GM12878 (cell line): Measurements from ENCODE around the gene UBTF. TPM values are rescaled to one million over a fixed set of nuclear protein-coding genes. Genes with fewer than 3 reads are reported as not detected.

Source experiments
- CEBPB ChIP-seq, 2 experiments: fragments of 150-350 bp in 1 of 2; IDR thresholded peaks; 2 replicates each; pipeline ENCODE4 v1.6.1; 2012 to 2014; ENCODE audit warnings: low read depth in 2 of 2, low read length in 2 of 2, borderline replicate concordance in 1 of 2, inconsistent platforms in 1 of 2
- CHD1 ChIP-seq: IDR thresholded peaks from 2 replicates; pipeline ENCODE4 v1.6.1; 2012; ENCODE audit warnings: low read depth, low read length, improper control_type of control experiment
- E4F1 ChIP-seq: fragments of 450-650 bp; IDR thresholded peaks from 2 replicates; pipeline ENCODE4 v1.6.1; 2018; ENCODE audit warnings: borderline replicate concordance, mild to moderate bottlenecking; ENCODE audit not compliant: partially characterized antibody
- ELK1 ChIP-seq: IDR thresholded peaks from 2 replicates; pipeline ENCODE4 v1.6.1; 2012; ENCODE audit warnings: low read depth, low read length, improper control_type of control experiment
- ESRRA ChIP-seq: IDR thresholded peaks from 2 replicates; pipeline ENCODE4 v1.6.1; 2012; ENCODE audit warnings: mild to moderate bottlenecking, low read length, improper control_type of control experiment
- MLLT1 ChIP-seq: fragments of 450-650 bp; IDR thresholded peaks from 2 replicates; pipeline ENCODE4 v1.6.1; 2016; ENCODE audit warnings: mild to moderate bottlenecking
- MYC ChIP-seq: IDR thresholded peaks from 2 replicates; pipeline ENCODE4 v1.6.1; 2011; ENCODE audit warnings: mild to moderate bottlenecking, low read length, moderate library complexity, inconsistent platforms; ENCODE audit not compliant: insufficient read depth, insufficient replicate concordance, insufficient read length, severe bottlenecking
- NR2F1 ChIP-seq: fragments of 450-650 bp; conservative IDR thresholded peaks from 2 replicates; pipeline ENCODE4 v1.6.1; 2017; ENCODE audit warnings: mild to moderate bottlenecking
- NRF1 ChIP-seq: conservative IDR thresholded peaks from 2 replicates; pipeline ENCODE4 v1.6.1; 2011; ENCODE audit warnings: mild to moderate bottlenecking, low read depth, low read length, improper control_type of control experiment
- RFX5 ChIP-seq: IDR thresholded peaks from 2 replicates; pipeline ENCODE4 v1.6.1; 2011; ENCODE audit warnings: low read depth, low read length, improper control_type of control experiment
- SREBF2 ChIP-seq: IDR thresholded peaks from 2 replicates; pipeline ENCODE4 v1.6.1; 2012; ENCODE audit warnings: mild to moderate bottlenecking, low read length
- YBX1 ChIP-seq: fragments of 450-650 bp; IDR thresholded peaks from 2 replicates; pipeline ENCODE4 v1.6.1; 2016; ENCODE audit warnings: antibody characterized with exemption
- ZSCAN29 ChIP-seq: fragments of 450-650 bp; IDR thresholded peaks from 2 replicates; pipeline ENCODE4 v1.6.1; 2017; ENCODE audit warnings: mild to moderate bottlenecking, moderate library complexity
- polyA plus RNA-seq, 11 experiments: library from polyadenylated mRNA; depleted of rRNA in 4 of 11; unstranded in 6 of 11; stranded (reverse) in 5 of 11; fragments of >200 nt; fragmentation: Nextera tagmentation in 4 of 11; fragmentation: Illumina TruSeq in 1 of 11; extraction: Ambion mirVana in 4 of 11; extraction: Trizol in 1 of 11; gene quantifications; 1 replicate in 1 of 11; 2 replicates in 10 of 11; pipeline versions ENCODE4 v1.2.1 to v1.2.3, GENCODE V29; 2011 to 2016; ENCODE audit warnings: inconsistent platforms in 2 of 11, missing spikeins in 2 of 11, low read depth in 1 of 11
- total RNA-seq, 4 experiments: library from RNA; depleted of rRNA in 3 of 4; stranded (reverse); fragments of >200 nt in 3 of 4; fragmentation: Illumina TruSeq in 1 of 4; extraction: Trizol in 1 of 4; gene quantifications; 2 replicates each; pipeline versions ENCODE4 v1.2.1 to v1.2.3, GENCODE V29; 2013 to 2021
- TF ChIP-seq, protein P1 (sequence below): IDR thresholded peaks from 2 replicates; pipeline ENCODE4 v1.6.1; 2011; ENCODE audit warnings: borderline replicate concordance, low read depth, mild to moderate bottlenecking, moderate library complexity, low read length; ENCODE audit not compliant: insufficient read depth, poor library complexity, severe bottlenecking
- TF ChIP-seq, protein P2 (sequence below): fragments of 450-650 bp; IDR thresholded peaks from 2 replicates; pipeline ENCODE4 v1.6.1; 2018; ENCODE audit warnings: mild to moderate bottlenecking, low read depth, moderate library complexity; ENCODE audit not compliant: partially characterized antibody

Gene UBTF
- total and polyA plus RNA-seq, 10 of the 15 experiments (the other 5 are each of a cell fraction or from before 2014, with no cell fraction given) = 2.2 to 124 (median 79.6) TPM

- TF ChIP-seq CEBPB (IDR thresholded peaks at IDR 0.05; ENCODE audit: borderline replicate concordance in 1 of 2, low read depth in 2 of 2, low read length in 2 of 2) = no peak
- TF ChIP-seq CHD1 = no peak
- no peak for TF ChIP-seq MLLT1
- TF ChIP-seq, protein P1, sequence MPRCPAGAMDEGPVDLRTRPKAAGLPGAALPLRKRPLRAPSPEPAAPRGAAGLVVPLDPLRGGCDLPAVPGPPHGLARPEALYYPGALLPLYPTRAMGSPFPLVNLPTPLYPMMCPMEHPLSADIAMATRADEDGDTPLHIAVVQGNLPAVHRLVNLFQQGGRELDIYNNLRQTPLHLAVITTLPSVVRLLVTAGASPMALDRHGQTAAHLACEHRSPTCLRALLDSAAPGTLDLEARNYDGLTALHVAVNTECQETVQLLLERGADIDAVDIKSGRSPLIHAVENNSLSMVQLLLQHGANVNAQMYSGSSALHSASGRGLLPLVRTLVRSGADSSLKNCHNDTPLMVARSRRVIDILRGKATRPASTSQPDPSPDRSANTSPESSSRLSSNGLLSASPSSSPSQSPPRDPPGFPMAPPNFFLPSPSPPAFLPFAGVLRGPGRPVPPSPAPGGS = peak; percentile 54
- TF ChIP-seq ELK1 = no peak
- TF ChIP-seq NRF1 = no peak
- TF ChIP-seq SREBF2 = no peak
- peak; percentile 48 for TF ChIP-seq NR2F1
- TF ChIP-seq, protein P2, sequence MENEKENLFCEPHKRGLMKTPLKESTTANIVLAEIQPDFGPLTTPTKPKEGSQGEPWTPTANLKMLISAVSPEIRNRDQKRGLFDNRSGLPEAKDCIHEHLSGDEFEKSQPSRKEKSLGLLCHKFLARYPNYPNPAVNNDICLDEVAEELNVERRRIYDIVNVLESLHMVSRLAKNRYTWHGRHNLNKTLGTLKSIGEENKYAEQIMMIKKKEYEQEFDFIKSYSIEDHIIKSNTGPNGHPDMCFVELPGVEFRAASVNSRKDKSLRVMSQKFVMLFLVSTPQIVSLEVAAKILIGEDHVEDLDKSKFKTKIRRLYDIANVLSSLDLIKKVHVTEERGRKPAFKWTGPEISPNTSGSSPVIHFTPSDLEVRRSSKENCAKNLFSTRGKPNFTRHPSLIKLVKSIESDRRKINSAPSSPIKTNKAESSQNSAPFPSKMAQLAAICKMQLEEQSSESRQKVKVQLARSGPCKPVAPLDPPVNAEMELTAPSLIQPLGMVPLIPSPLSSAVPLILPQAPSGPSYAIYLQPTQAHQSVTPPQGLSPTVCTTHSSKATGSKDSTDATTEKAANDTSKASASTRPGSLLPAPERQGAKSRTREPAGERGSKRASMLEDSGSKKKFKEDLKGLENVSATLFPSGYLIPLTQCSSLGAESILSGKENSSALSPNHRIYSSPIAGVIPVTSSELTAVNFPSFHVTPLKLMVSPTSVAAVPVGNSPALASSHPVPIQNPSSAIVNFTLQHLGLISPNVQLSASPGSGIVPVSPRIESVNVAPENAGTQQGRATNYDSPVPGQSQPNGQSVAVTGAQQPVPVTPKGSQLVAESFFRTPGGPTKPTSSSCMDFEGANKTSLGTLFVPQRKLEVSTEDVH = no peak
- no peak for TF ChIP-seq RFX5
- TF ChIP-seq MYC = no peak
- no peak for TF ChIP-seq YBX1
- TF ChIP-seq ESRRA = no peak
- no peak for TF ChIP-seq ZSCAN29
- TF ChIP-seq E4F1 = no peak
Observed at GRCh38 chr17:44219108-44219615, 313 bp downstream of the UBTF start (continued).
